Spleen (tissue), 11 donors: Measurements from ENCODE around the gene EIF2B1. TPM values are rescaled to one million over a fixed set of nuclear protein-coding genes. Genes with fewer than 3 reads are reported as not detected.

Experiments
- DNase-seq: peaks from one replicate; pipeline ENCODE4 v3.0.0-alpha.2; 2020
- H3K27ac ChIP-seq, 8 donors: fragments of 200-600 bp; sonication (generic) in 7 of 8; 1 replicate in 4 of 8; 2 replicates in 4 of 8; pipeline versions ENCODE4 v1.5.0 to v1.8.0; 2016 to 2021; ENCODE audit warnings: inconsistent platforms in 4 of 8, mild to moderate bottlenecking in 4 of 8, moderate library complexity in 1 of 8
- H3K27me3 ChIP-seq, 7 donors: fragments of 200-600 bp; sonication (generic) in 6 of 7; replicated peaks in 1 of 7; 1 replicate in 4 of 7; 2 replicates in 3 of 7; pipeline versions ENCODE4 v1.5.0 to v1.8.0; 2016 to 2021; ENCODE audit warnings: inconsistent platforms in 3 of 7, mild to moderate bottlenecking in 1 of 7
- H3K36me3 ChIP-seq, 6 donors: fragments of 200-600 bp; sonication (generic) in 5 of 6; 1 replicate in 4 of 6; 2 replicates in 2 of 6; pipeline versions ENCODE4 v1.5.0 to v1.8.0; 2016 to 2021; ENCODE audit warnings: inconsistent platforms in 2 of 6
- H3K4me1 ChIP-seq, 6 donors: fragments of 200-600 bp; sonication (generic) in 5 of 6; 1 replicate in 3 of 6; 2 replicates in 3 of 6; pipeline versions ENCODE4 v1.5.0 to v1.8.0; 2016 to 2021; ENCODE audit warnings: inconsistent platforms in 3 of 6
- H3K4me3 ChIP-seq, 8 donors: fragments of 200-600 bp; sonication (generic) in 7 of 8; 1 replicate in 4 of 8; 2 replicates in 4 of 8; pipeline versions ENCODE4 v1.5.0 to v1.8.0; 2016 to 2021; ENCODE audit warnings: inconsistent platforms in 4 of 8, mild to moderate bottlenecking in 4 of 8, moderate library complexity in 2 of 8
- H3K9me3 ChIP-seq, 8 donors: fragments of 200-600 bp; sonication (generic) in 7 of 8; 1 replicate in 4 of 8; 2 replicates in 4 of 8; pipeline versions ENCODE4 v1.5.0 to v1.8.0; 2016 to 2021; ENCODE audit warnings: inconsistent platforms in 4 of 8
- POLR2A ChIP-seq, 3 donors: fragments of 450-650 bp; IDR thresholded peaks; one replicate each; pipeline ENCODE4 v1.5.1; 2017; ENCODE audit warnings: antibody characterized with exemption in 3 of 3, mild to moderate bottlenecking in 1 of 3
- POLR2AphosphoS5 ChIP-seq, 3 donors: sonication (generic); formaldehyde crosslinking; IDR thresholded peaks; one replicate each; pipeline ENCODE4 v1.5.1; 2017; ENCODE audit warnings: antibody characterized with exemption in 3 of 3
- WGBS, 5 donors: extraction: QIAGEN DNeasy Blood & Tissue Kit in 3 of 5; methylation state at CpG; one replicate each; pipeline versions ENCODE4 v1.1.5 to v1.1.7; 2013 to 2018; 5-methylcytosine and 5-hydroxymethylcytosine counted together
- intact Hi-C: fragments of 100-400 bp; cut with DNase I; formaldehyde crosslinking; loops from one replicate; pipeline ENCODE4 v1.15.0; 2023; ENCODE audit warnings: low total_unique reads
- polyA plus RNA-seq, 3 donors: library from polyadenylated mRNA; stranded (reverse); fragments of 200-250 nt; gene quantifications; one replicate each; pipeline ENCODE4 v1.2.1, GENCODE V29; 2013
- total RNA-seq, 7 donors: library from RNA; depleted of rRNA in 3 of 7; stranded (reverse); fragments of >200 nt in 3 of 7; fragmentation: NEBNext Ultra II Directional in 4 of 7; extraction: Animal tissue kit (Norgen Biotek cat#: 25700) in 4 of 7; gene quantifications; one replicate each; pipeline versions ENCODE4 v1.1.0 to v1.2.1, GENCODE V29; 2016 to 2021
- TF ChIP-seq, protein P1 (sequence below), 11 experiments: fragments of 200-600 bp in 7 of 11; fragments of 450-650 bp in 4 of 11; sonication (generic) in 4 of 11; IDR thresholded peaks in 8 of 11; conservative IDR thresholded peaks in 3 of 11; 1 replicate in 7 of 11; 2 replicates in 4 of 11; pipeline versions ENCODE4 v1.4.0 to v1.8.0; 2016 to 2021; ENCODE audit warnings: antibody characterized with exemption in 11 of 11, inconsistent platforms in 4 of 11, mild to moderate bottlenecking in 1 of 11
- donor health status: healthy with polysubstance abuse.
- donor health status: DM: no; HTN: no; CAD: no; lungs with moderate emphysema.
- donor health status: DM: no; HTN: no; CAD: no.
- donor health status: Bipolar disorder and iron deficiency.
- donor health status: healthy.
- donor health status: DM: no; HTN: no; CAD: no.
- donor health status: DM: yes; HTN: yes; CAD: no.

The EIF2B1 gene
- total and polyA plus RNA-seq, 10 donors, result 28.3 to 137 (median 44.6) TPM

DNA sequence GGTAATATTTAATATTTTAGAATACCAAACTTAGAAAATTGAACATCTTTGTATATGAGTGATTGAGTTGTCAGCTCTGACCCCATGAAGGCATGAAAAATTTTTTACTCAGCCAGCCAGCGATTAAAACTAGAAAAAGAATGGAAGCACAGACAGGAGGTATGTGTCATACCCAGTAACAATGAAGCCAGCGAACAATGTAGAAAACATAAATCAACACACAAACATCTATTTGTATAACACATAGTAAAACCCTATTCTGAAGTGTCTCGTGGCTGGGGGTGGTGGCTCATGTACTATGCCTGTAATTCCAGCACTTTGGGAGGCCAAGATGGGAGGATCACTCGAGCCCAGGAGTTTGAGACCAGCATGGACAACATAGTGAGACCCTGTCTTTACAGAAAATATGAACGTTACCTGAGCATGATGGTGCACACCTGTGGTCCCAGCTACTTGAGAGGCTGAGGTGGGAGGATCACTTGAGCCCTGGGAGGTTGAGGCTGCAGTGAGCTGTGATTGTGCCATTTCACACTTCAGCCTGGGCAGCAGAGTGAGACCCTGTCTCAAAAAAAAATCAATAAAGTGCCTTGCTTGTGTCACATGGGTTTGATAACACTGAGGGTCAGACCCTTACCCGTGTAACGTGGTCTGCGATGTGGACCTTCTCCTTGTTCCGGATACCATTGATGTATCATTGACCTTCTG, 43.3 kb upstream of the EIF2B1 start:
- Histone ChIP-seq H3K36me3 (peaks cover 0 to 69% (median 14%) of the 10 kb centered on the region in 6 donors), H3K9me3 (no peaks in the 10 kb centered on the region), H3K27ac (no peak overlapping the region), H3K27me3 (no peaks in the 10 kb centered on the region), H3K4me1 (peaks cover 1 to 14% (median 3%) of the 10 kb centered on the region in 6 donors), H3K4me3 (no peak overlapping the region)
- intact Hi-C loops, result no loop called here
- TF ChIP-seq, protein P1, sequence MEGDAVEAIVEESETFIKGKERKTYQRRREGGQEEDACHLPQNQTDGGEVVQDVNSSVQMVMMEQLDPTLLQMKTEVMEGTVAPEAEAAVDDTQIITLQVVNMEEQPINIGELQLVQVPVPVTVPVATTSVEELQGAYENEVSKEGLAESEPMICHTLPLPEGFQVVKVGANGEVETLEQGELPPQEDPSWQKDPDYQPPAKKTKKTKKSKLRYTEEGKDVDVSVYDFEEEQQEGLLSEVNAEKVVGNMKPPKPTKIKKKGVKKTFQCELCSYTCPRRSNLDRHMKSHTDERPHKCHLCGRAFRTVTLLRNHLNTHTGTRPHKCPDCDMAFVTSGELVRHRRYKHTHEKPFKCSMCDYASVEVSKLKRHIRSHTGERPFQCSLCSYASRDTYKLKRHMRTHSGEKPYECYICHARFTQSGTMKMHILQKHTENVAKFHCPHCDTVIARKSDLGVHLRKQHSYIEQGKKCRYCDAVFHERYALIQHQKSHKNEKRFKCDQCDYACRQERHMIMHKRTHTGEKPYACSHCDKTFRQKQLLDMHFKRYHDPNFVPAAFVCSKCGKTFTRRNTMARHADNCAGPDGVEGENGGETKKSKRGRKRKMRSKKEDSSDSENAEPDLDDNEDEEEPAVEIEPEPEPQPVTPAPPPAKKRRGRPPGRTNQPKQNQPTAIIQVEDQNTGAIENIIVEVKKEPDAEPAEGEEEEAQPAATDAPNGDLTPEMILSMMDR (IDR thresholded peaks at IDR 0.05 in 8 of 11, conservative IDR thresholded peaks at IDR 0.05 in 3 of 11), result no peak
- TF ChIP-seq POLR2A (IDR thresholded peaks at IDR 0.05) (no peak), POLR2AphosphoS5 (IDR thresholded peaks at IDR 0.05) (no peak)
- 92 to 94% (median 93%) methylated on average over 9 of the region's 9 CpGs for WGBS, 5 donors
- no peak for DNase-seq

DNA sequence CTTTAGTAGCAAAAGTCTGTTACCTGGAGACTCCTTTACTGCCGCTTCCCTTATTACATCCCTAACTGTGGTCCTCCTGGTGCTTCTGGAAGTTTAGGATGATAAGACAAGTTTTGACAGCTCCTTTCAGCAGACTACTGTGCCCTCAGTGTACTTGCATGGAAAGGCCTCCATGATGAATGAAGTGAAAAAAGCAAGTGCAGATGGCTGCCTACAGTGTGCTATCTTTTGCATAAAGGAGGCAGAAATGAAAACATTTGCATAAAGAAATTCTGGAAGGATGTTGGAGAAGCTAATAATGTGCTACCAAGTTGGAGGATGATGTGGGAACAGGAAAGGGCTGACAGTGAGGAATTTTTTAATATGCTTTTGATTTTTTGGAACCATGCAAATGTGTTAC, 42.0 kb upstream of the EIF2B1 start:
- H3K4me3 ChIP-seq, result no peak overlapping the region
- DNase-seq, result no peak
- no peaks in the 10 kb centered on the region for H3K9me3 ChIP-seq
- intact Hi-C loops, result no loop called here
- peaks cover 0 to 58% (median 14%) of the 10 kb centered on the region in 6 donors for H3K36me3 ChIP-seq
- WGBS, 5 donors, result 91 to 100% (median 100%) methylated on average over 1 of the region's 1 CpG
- no peaks in the 10 kb centered on the region for H3K27me3 ChIP-seq
- TF ChIP-seq POLR2A (IDR thresholded peaks at IDR 0.05) (no peak), POLR2AphosphoS5 (IDR thresholded peaks at IDR 0.05) (no peak)
- TF ChIP-seq, protein P1 (IDR thresholded peaks at IDR 0.05 in 8 of 11, conservative IDR thresholded peaks at IDR 0.05 in 3 of 11), result no peak
- H3K4me1 ChIP-seq, result peaks cover 6 to 20% (median 13%) of the 10 kb centered on the region in 6 donors
- H3K27ac ChIP-seq, result no peak overlapping the region

DNA sequence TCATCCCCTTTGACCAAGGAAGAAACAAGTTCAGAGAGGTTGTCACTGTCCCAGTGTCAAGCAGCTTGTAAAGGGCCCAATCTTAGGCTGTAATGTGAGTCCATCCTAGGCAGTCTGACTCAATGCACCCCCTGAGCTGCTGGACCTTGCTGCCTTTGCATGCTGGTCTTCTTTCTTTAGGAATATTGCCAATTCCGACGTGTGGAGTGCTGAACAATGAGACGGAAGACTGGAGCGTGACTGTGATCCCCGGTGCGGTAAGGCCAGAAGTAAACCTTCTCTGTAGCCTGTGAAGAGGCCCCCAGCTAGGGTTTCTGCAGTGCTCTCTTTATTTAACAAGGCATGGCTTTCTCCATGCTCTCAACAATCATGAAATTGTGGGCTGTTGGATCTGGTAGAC, 38.4 kb upstream of the EIF2B1 start:
- WGBS, 5 donors, result 78 to 93% (median 88%) methylated on average over 6 of the region's 6 CpGs
- Histone ChIP-seq H3K4me3 (peak overlapping the region in 6 of 8 donors; percentile 81 to 99 (median 95)), H3K36me3 (peaks cover 0 to 30% (median 14%) of the 10 kb centered on the region in 6 donors), H3K4me1 (peaks cover 6 to 22% (median 13%) of the 10 kb centered on the region in 6 donors), H3K9me3 (no peaks in the 10 kb centered on the region), H3K27ac (no peak overlapping the region), H3K27me3 (no peaks in the 10 kb centered on the region)
- DNase-seq, result no peak
- no peak for TF ChIP-seq POLR2AphosphoS5 (IDR thresholded peaks at IDR 0.05)
- TF ChIP-seq, protein P1 (IDR thresholded peaks at IDR 0.05 in 8 of 11, conservative IDR thresholded peaks at IDR 0.05 in 3 of 11), result no peak
- TF ChIP-seq POLR2A (IDR thresholded peaks at IDR 0.05), result no peak
- intact Hi-C loops, result no loop called here

DNA sequence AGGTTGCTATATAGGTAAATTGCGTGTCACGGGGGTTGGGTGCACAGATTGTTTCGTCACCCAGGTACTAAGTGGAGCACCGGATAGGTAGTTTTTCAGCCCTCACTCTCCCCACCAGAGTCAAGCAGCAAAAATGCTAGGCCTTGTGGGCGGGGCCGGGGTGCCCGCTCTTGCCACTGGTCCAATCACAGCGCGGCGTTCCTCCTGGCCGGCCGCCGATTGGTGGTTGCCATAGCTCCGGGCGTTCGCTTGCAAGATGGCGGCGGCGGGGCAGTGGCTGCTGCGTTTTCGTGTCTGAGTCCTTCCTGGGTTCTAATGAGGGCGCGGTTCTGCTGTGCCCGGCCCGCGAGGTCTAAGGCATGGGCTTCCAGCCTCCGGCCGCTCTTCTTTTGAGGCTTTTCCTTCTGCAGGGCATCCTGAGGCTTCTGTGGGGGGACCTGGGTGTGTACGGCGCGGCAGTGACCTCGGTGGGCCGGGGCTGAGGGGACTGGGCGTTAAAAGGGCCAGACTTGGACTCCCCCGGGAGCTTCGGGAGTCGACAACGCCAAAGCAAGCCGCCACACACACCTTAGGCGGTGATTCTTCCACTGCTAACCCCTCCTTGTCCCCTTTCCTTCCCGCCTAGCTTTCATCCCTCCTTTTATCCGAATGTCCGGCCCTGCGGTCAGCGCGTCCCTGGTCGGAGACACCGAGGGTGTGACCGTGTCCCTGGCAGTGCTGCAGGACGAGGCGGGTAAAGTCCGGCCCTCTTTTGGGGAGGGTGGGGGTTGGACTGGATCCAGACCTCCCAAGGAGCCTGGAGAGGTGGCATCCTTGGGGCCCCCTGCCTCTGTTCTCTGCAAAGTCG, 37.6 kb upstream of the EIF2B1 start, which contains the start of gene TCTN2:
TCTN2 (plus strand) TSS at position 232 of the 847 bp plus-strand sequence; CDS start at position 360, 128 bp downstream.
- WGBS, 5 donors, result 2 to 4% (median 2%) methylated on average over 29 to 53 of the region's 53 CpGs
- intact Hi-C loops, result no loop called here
- peak; percentile 97 for DNase-seq
- H3K4me3 ChIP-seq, result peak within 1 kb of the TSS; percentile 81 to 99 (median 96)
- H3K27ac ChIP-seq, result peak within 1 kb of the TSS in 3 of 8 donors; percentile 12 to 53 (median 33)
- peaks cover 0 to 26% (median 12%) of the 10 kb centered on the region in 6 donors for H3K36me3 ChIP-seq
- no peaks in the 10 kb centered on the region for H3K9me3 ChIP-seq
- no peaks in the 10 kb centered on the region for H3K27me3 ChIP-seq
- peaks cover 6 to 22% (median 13%) of the 10 kb centered on the region in 6 donors for H3K4me1 ChIP-seq
- TF ChIP-seq POLR2AphosphoS5 (IDR thresholded peaks at IDR 0.05) (peak; percentile 51 to 81 (median 73)), POLR2A (IDR thresholded peaks at IDR 0.05) (no peak)
